Fibroblast of mammary gland (primary cell): ENCODE data around the gene USP2.

ENCODE experiments used
- DNase-seq: peaks from one replicate; pipeline ENCODE4 v3.0.0-alpha.2; 2010; ENCODE audit warnings: low read depth
- H3K4me3 ChIP-seq: 2 replicates; pipeline ENCODE4 v1.5.1; 2011; ENCODE audit warnings: low read depth, mild to moderate bottlenecking, low read length, moderate library complexity; ENCODE audit not compliant: control insufficient read depth
- CTCF ChIP-seq: conservative IDR thresholded peaks from 2 replicates; pipeline ENCODE4 v1.5.1; 2011; ENCODE audit warnings: low read depth, low read length, inconsistent platforms; ENCODE audit not compliant: control insufficient read depth, insufficient read depth

Gene USP2

GRCh38 chr11:119381181-119381988 is at the start of gene USP2:
USP2 (minus strand) TSS chr11:119381690; CDS start chr11:119373480, 8,210 bp downstream.
- TF ChIP-seq CTCF, result peak; percentile 50
- peak; percentile 95 for DNase-seq
- peak within 1 kb of the TSS; percentile 50 for H3K4me3 ChIP-seq

GRCh38 chr11:119427279-119427678 is 45.8 kb upstream of the USP2 start:
- peak; percentile 76 for DNase-seq
- TF ChIP-seq CTCF, result no peak
- no peak overlapping the region for H3K4me3 ChIP-seq

GRCh38 chr11:119426142-119426541 is 44.7 kb upstream of the USP2 start:
- DNase-seq, result no peak
- no peak overlapping the region for H3K4me3 ChIP-seq
- no peak for TF ChIP-seq CTCF

GRCh38 chr11:119424775-119425174 is 43.3 kb upstream of the USP2 start:
- no peak for TF ChIP-seq CTCF
- no peak overlapping the region for H3K4me3 ChIP-seq
- no peak for DNase-seq

- DNase-seq, result no peak
- no peak overlapping the region for H3K4me3 ChIP-seq
- TF ChIP-seq CTCF, result no peak
Observed at GRCh38 chr11:119424276-119424675, 42.8 kb upstream of the USP2 start.

- TF ChIP-seq CTCF, result no peak
- peak overlapping the region; percentile 95 for H3K4me3 ChIP-seq
Observed at GRCh38 chr11:119423509-119424254, 42.2 kb upstream of the USP2 start.

More at GRCh38 chr11:119423509-119424254, 42.2 kb upstream of the USP2 start:
- DNase-seq, result no peak
